K562 (cell line): ENCODE results near the gene DNAH10. TPM values are rescaled to one million over a fixed set of nuclear protein-coding genes. Genes with fewer than 3 reads are reported as not detected.

Experiments used
- ATAC-seq: fragments of 200-7000 bp; cut with Tn5 transposase; 3 replicates; pipeline ENCODE4 v1.9.1; 2020; ENCODE audit warnings: moderate library complexity
- BruUV-seq: library from RNA; stranded (reverse); fragments of 400-500 nt; replicated peaks from 2 replicates; lab custom pipeline; 2021; lab: Mats Ljungman, UMichigan
- CTCF ChIA-PET: fragments of 300-600 bp; formaldehyde crosslinking; extraction: SDS; loops from one replicate; lab custom pipeline; 2021; ENCODE audit warnings: low intra/inter-chr PET ratio; lab: Yijun Ruan, JAX
- POLR2A ChIA-PET: fragments of 300-600, 350-650 bp; sonication (Branson Sonifier 250); formaldehyde crosslinking; extraction: SDS; loops from one replicate; lab custom pipeline; 2021; ENCODE audit warnings: antibody characterized with exemption, inconsistent platforms; lab: Yijun Ruan, JAX
- DNase-seq, 4 experiments: peaks; one replicate each; pipeline versions ENCODE4 v3.0.0 to v3.0.0-alpha.2; 2011 to 2018; ENCODE audit warnings: low spot score in 3 of 4, mixed read lengths in 3 of 4; ENCODE audit errors: extremely low read depth in 1 of 4
- FAIRE-seq: peaks from 2 replicates; lab custom pipeline; 2011; peaks lifted over from hg19 to GRCh38; lab: Jason Lieb, UNC
- H2AFZ ChIP-seq: 2 replicates; pipeline ENCODE4 v1.6.0; 2011; ENCODE audit warnings: low read depth, low read length, control low read depth, inconsistent platforms
- H3K27ac ChIP-seq: fragments of 200-600 bp; 3 replicates; pipeline ENCODE4 v1.8.0; 2011; ENCODE audit warnings: low read depth, mild to moderate bottlenecking, control low read depth, inconsistent platforms, low read length, moderate library complexity, mixed read lengths; ENCODE audit errors: extremely low read depth
- H3K27me3 ChIP-seq, 2 experiments: fragments of 300-600 bp in 1 of 2; 2 replicates in 1 of 2; 3 replicates in 1 of 2; pipeline versions ENCODE4 v1.6.0 to v1.8.0; 2011; ENCODE audit warnings: inconsistent platforms in 2 of 2, low read length in 2 of 2, mild to moderate bottlenecking in 1 of 2, mixed read lengths in 1 of 2, moderate library complexity in 1 of 2; ENCODE audit not compliant: control insufficient read depth in 2 of 2, insufficient read depth in 2 of 2
- H3K36me3 ChIP-seq: fragments of 300-600 bp; 3 replicates; pipeline ENCODE4 v1.8.0; 2011; ENCODE audit warnings: mild to moderate bottlenecking, low read length, inconsistent platforms; ENCODE audit not compliant: control insufficient read depth, insufficient read depth
- H3K4me1 ChIP-seq, 2 experiments: fragments of 200-600 bp in 1 of 2; replicated peaks in 1 of 2; 2 replicates in 1 of 2; 3 replicates in 1 of 2; pipeline versions ENCODE4 v1.5.1 to v1.8.0; 2011; ENCODE audit warnings: inconsistent platforms in 2 of 2, low read length in 2 of 2, mild to moderate bottlenecking in 1 of 2, mixed read lengths in 1 of 2, moderate library complexity in 1 of 2; ENCODE audit not compliant: control insufficient read depth in 2 of 2, insufficient read depth in 2 of 2
- H3K4me2 ChIP-seq: 2 replicates; pipeline ENCODE4 v1.6.1; 2011; ENCODE audit warnings: low read length, control low read depth, inconsistent platforms, mixed read lengths; ENCODE audit not compliant: insufficient read depth
- H3K4me3 ChIP-seq: fragments of 200-600 bp; sonication (generic), shearing (Covaris generic); 2 replicates; pipeline ENCODE4 v1.5.1; 2016; ENCODE audit warnings: control low read depth, inconsistent platforms
- H3K79me2 ChIP-seq: fragments of 200-600 bp; 3 replicates; pipeline ENCODE4 v1.8.0; 2011; ENCODE audit warnings: low read length, inconsistent platforms; ENCODE audit not compliant: control insufficient read depth, insufficient read depth
- H3K9ac ChIP-seq, 2 experiments: 2 replicates each; pipeline versions ENCODE4 v1.6.0 to v1.6.1; 2011; ENCODE audit warnings: low read depth in 2 of 2, low read length in 2 of 2, control low read depth in 1 of 2, inconsistent platforms in 1 of 2, mild to moderate bottlenecking in 1 of 2, mixed read lengths in 1 of 2; ENCODE audit not compliant: insufficient read depth in 1 of 2
- H3K9me1 ChIP-seq: one replicate; pipeline ENCODE4 v1.6.0; 2011; ENCODE audit warnings: inconsistent platforms, mild to moderate bottlenecking, low read length, moderate library complexity; ENCODE audit not compliant: control insufficient read depth, insufficient read depth
- H3K9me3 ChIP-seq: replicated peaks from 2 replicates; pipeline ENCODE4 v1.5.1; 2011; ENCODE audit warnings: low read depth, low read length, inconsistent platforms; ENCODE audit not compliant: control insufficient read depth, insufficient read depth
- H4K20me1 ChIP-seq: replicated peaks from 2 replicates; pipeline ENCODE4 v1.6.1; 2011; ENCODE audit warnings: low read length, inconsistent platforms, mixed read lengths; ENCODE audit not compliant: control insufficient read depth, insufficient read depth
- C11orf30 ChIP-seq: fragments of 450-650 bp; IDR thresholded peaks from 2 replicates; pipeline ENCODE4 v1.6.1; 2016; ENCODE audit warnings: low read depth, mild to moderate bottlenecking
- CBFA2T3 ChIP-seq: fragments of 450-650 bp; IDR thresholded peaks from 2 replicates; pipeline ENCODE4 v1.6.1; 2017
- CEBPB ChIP-seq: fragments of 450-650 bp; IDR thresholded peaks from 2 replicates; pipeline ENCODE4 v1.6.1; 2016; ENCODE audit warnings: missing genetic modification characterization, missing compliant biosample characterization
- CEBPG ChIP-seq, 3 experiments: fragments of 200-800 bp in 1 of 3; sonication (Bioruptor generic) in 1 of 3; sonication (generic) in 1 of 3; formaldehyde crosslinking in 1 of 3; IDR thresholded peaks in 2 of 3; conservative IDR thresholded peaks in 1 of 3; 2 replicates each; pipeline versions ENCODE4 v1.6.1 to v1.8.0; 2016 to 2022; ENCODE audit warnings: missing compliant biosample characterization in 2 of 3, missing genetic modification characterization in 2 of 3, mild to moderate bottlenecking in 1 of 3, missing genetic modification reagents in 1 of 3
- JUNB ChIP-seq: fragments of 450-650 bp; formaldehyde crosslinking; conservative IDR thresholded peaks from 2 replicates; pipeline ENCODE4 v1.4.0; 2020; ENCODE audit warnings: mild to moderate bottlenecking
- NR2C2 ChIP-seq, 2 experiments: fragments of 200-800 bp in 1 of 2; sonication (Bioruptor generic) in 1 of 2; sonication (generic) in 1 of 2; formaldehyde crosslinking in 1 of 2; IDR thresholded peaks; 2 replicates each; pipeline versions ENCODE4 v1.6.1 to v1.8.0; 2016 to 2022; ENCODE audit warnings: mild to moderate bottlenecking in 1 of 2, missing compliant biosample characterization in 1 of 2, missing genetic modification characterization in 1 of 2, missing genetic modification reagents in 1 of 2
- TAL1 ChIP-seq: fragments of 450-650 bp; IDR thresholded peaks from 2 replicates; pipeline ENCODE4 v1.6.1; 2016; ENCODE audit warnings: mild to moderate bottlenecking
- TCF3 ChIP-seq: sonication (generic); formaldehyde crosslinking; IDR thresholded peaks from 2 replicates; pipeline ENCODE4 v1.4.0; 2020; ENCODE audit warnings: mild to moderate bottlenecking, missing genetic modification reagents
- TEAD4 ChIP-seq, 2 experiments: sonication (generic) in 1 of 2; formaldehyde crosslinking in 1 of 2; IDR thresholded peaks; 2 replicates each; pipeline versions ENCODE4 v1.6.1 to v1.8.0; 2012 to 2022; ENCODE audit warnings: borderline replicate concordance in 1 of 2, inconsistent platforms in 1 of 2, low read length in 1 of 2, mild to moderate bottlenecking in 1 of 2, missing genetic modification reagents in 1 of 2
- WGBS: fragments of 100-300 bp; shearing (Covaris generic); methylation state at CpG from one replicate; pipeline ENCODE4 v1.1.6; 2016; ENCODE audit warnings: low coverage, mixed read lengths; ENCODE audit not compliant: insufficient coverage; ENCODE audit errors: missing lambda C conversion rate; 5-methylcytosine and 5-hydroxymethylcytosine counted together
- in situ Hi-C: fragments of 300-500 bp; cut with MboI; formaldehyde crosslinking; loops from 4 replicates; pipeline ENCODE4 v1.15.0; 2018; ENCODE audit warnings: inconsistent platforms, mixed read lengths
- intact Hi-C: fragments of 100-400 bp; cut with micrococcal nuclease; formaldehyde crosslinking; loops from 2 replicates; pipeline ENCODE4 v1.14.2; 2022
- polyA plus RNA-seq, 8 experiments: library from polyadenylated mRNA; depleted of rRNA in 4 of 8; stranded (reverse) in 5 of 8; unstranded in 3 of 8; fragments of >200 nt; fragmentation: Nextera tagmentation in 2 of 8; fragmentation: Illumina TruSeq in 1 of 8; extraction: Ambion mirVana in 2 of 8; extraction: Trizol in 1 of 8; gene quantifications; 2 replicates each; pipeline versions ENCODE4 v1.2.1 to v1.2.3, GENCODE V29; 2011 to 2014; ENCODE audit warnings: inconsistent platforms in 1 of 8, missing spikeins in 1 of 8
- total RNA-seq, 7 experiments: library from RNA; depleted of rRNA in 6 of 7; stranded (reverse); fragments of >200 nt in 6 of 7; fragmentation: Illumina TruSeq in 2 of 7; extraction: Trizol in 2 of 7; gene quantifications; 2 replicates each; pipeline versions ENCODE4 v1.2.1 to v1.2.3, GENCODE V29; 2011 to 2021; ENCODE audit warnings: low replicate concordance in 1 of 7
- TF ChIP-seq, protein P1 (sequence below): fragments of 450-650 bp; IDR thresholded peaks from 2 replicates; pipeline ENCODE4 v1.6.1; 2016; ENCODE audit warnings: missing biosample characterization, missing genetic modification characterization

The DNAH10 gene
- total and polyA plus RNA-seq, 9 of the 15 experiments (the other 6 are each of a cell fraction or from before 2014, with no cell fraction given) = 0.01 to 0.06 (median 0.04) TPM; not detected in 1

DNA sequence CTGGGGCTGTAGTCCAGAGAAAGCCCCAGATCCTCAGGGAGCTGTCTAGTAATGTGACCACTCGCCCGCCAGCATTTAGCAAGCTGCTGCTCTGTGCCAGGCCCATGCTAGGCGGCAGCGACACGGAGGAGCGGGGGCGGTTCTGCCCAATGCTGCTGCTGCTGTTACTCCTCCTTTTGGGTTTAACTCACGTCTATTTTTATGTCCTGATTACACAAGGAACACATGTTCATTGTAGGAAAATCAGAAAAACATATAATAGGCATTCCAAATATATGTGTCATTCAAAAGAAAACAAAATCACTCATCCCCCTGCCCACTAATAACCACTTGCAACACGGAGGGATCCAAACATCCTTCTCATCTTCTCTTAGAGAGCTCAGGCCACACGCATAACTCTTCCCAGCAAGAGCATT is 180.1 kb downstream of the DNAH10 start:
- Histone ChIP-seq H3K4me3 (no peak overlapping the region), H3K9me3 (no peaks in the 10 kb centered on the region; the same call in 1 of the 2 replicates), H3K79me2 (no peaks in the 10 kb centered on the region)
- TF ChIP-seq JUNB (CRISPR knock-in tag) (no peak), C11orf30 (no peak)
- TF ChIP-seq, all 486 proteins: peak for 0
- H4K20me1 ChIP-seq = peaks cover 4% of the 10 kb centered on the region; the same call in 1 of the 2 replicates
- peaks cover 0 to 10% of the 10 kb centered on the region in 2 experiments; a peak in 2 of 5 replicates for H3K4me1 ChIP-seq
- no peaks in the 10 kb centered on the region for H3K36me3 ChIP-seq
- H3K9ac ChIP-seq = no peak overlapping the region
- CTCF ChIA-PET = no interaction called here
- DNase-seq = no peak
- in situ Hi-C loops (no loop called here), intact Hi-C loops (no loop called here)
- H3K27ac ChIP-seq = no peak overlapping the region
- H2AFZ ChIP-seq = no peak overlapping the region
- H3K27me3 ChIP-seq = peaks cover 39 to 70% of the 10 kb centered on the region in 2 experiments; a peak in 4 of 5 replicates
- WGBS = 48% methylated on average over 10 of the region's 10 CpGs
- POLR2A ChIA-PET = interaction anchor here (1.0 kb wide), 1 partner anchor 16 kb away, joined by 3 read pairs; no protein-coding TSS in a partner anchor
- no peak overlapping the region for H3K4me2 ChIP-seq
- no peak for FAIRE-seq
- no TSS peak for BruUV-seq
- no peak for ATAC-seq
- no peaks in the 10 kb centered on the region for H3K9me1 ChIP-seq

DNA sequence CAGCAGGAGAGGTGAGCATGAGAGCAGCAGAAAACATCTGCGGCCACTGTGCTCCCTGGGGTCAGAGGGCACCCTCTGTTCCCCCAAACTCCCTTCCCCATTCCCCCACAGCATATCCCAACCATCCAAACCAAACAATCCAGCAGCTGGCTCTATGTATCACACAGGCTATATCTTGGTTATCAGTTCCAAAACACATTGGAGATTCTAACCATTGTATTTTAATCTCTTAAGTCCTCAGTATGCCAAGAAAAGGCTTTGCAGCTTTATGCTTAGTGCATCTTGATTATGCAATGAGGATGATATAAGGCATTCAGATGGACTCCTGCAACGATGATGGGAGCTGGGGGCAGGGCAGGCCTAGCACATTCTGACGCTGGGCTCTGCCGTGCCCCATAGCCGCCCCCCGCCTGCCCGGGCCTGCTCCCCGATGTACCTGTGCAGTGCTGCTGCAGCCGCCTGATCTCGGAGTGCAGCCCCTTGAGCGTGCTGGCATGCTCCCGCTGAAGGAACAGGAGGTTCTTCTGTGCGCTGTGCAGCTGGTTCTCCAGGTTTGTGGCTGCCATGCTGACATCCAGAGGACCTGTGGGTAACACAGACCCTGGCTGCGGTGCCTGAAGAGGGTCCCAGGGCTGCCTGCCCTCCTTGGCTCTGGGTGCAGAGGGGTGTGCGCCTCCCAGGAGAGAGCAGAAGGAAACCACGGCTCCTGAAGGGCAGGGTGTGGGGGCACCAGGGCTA is 181.0 kb downstream of the DNAH10 start:
- CTCF ChIA-PET = no interaction called here
- Histone ChIP-seq H3K79me2 (no peaks in the 10 kb centered on the region), H3K4me1 (peaks cover 0 to 7% of the 10 kb centered on the region in 2 experiments; a peak in 2 of 5 replicates), H3K27me3 (peaks cover 38 to 62% of the 10 kb centered on the region in 2 experiments; a peak in 4 of 5 replicates), H3K27ac (no peak overlapping the region), H3K36me3 (no peaks in the 10 kb centered on the region), H3K9me3 (no peaks in the 10 kb centered on the region; the same call in 1 of the 2 replicates), H3K4me3 (no peak overlapping the region), H3K9me1 (no peaks in the 10 kb centered on the region), H2AFZ (no peak overlapping the region), H3K4me2 (no peak overlapping the region)
- no peak for DNase-seq
- BruUV-seq = no TSS peak
- no peak for FAIRE-seq
- TF ChIP-seq CBFA2T3 (peak; percentile 53), TCF3 (CRISPR knock-in tag) (0 out of 2 replicates have a peak, but pooled peaks have one; percentile 31), TEAD4 (IDR thresholded peaks at IDR 0.05; ENCODE audit: low read length) (0 out of 2 replicates have a peak, but pooled peaks have one; percentile 8), TEAD4 (CRISPR knock-in tag; IDR thresholded peaks at IDR 0.05; ENCODE audit: borderline replicate concordance) (no peak), CEBPB (tag) (peak; percentile 65), CEBPG (CRISPR knock-in tag; IDR thresholded peaks at IDR 0.05) (peak; percentile 43; the same call in 1 of the 2 replicates), CEBPG (tag; conservative IDR thresholded peaks at IDR 0.05 in 1 of 2, IDR thresholded peaks at IDR 0.05 in 1 of 2) (no peak), NR2C2 (CRISPR knock-in tag; IDR thresholded peaks at IDR 0.05) (no peak), NR2C2 (tag; IDR thresholded peaks at IDR 0.05) (no peak), TAL1 (peak; percentile 16; the same call in 1 of the 2 replicates)
- TF ChIP-seq, protein P1, sequence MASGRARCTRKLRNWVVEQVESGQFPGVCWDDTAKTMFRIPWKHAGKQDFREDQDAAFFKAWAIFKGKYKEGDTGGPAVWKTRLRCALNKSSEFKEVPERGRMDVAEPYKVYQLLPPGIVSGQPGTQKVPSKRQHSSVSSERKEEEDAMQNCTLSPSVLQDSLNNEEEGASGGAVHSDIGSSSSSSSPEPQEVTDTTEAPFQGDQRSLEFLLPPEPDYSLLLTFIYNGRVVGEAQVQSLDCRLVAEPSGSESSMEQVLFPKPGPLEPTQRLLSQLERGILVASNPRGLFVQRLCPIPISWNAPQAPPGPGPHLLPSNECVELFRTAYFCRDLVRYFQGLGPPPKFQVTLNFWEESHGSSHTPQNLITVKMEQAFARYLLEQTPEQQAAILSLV (tag) = no peak
- TF ChIP-seq, all 486 proteins: peak for 6
- Histone ChIP-seq H4K20me1 (no peaks in the 10 kb centered on the region; the same call in 1 of the 2 replicates), H3K9ac (no peak overlapping the region)
- intact Hi-C loops (no loop called here), in situ Hi-C loops (no loop called here)
- 23% methylated on average over 16 of the region's 16 CpGs for WGBS
- ATAC-seq = no peak
- POLR2A ChIA-PET = interaction anchor here (0.9 to 1.6 kb wide), 3 partner anchors 13 to 28 kb away, joined by 3 to 4 read pairs (median 4); no protein-coding TSS in a partner anchor
